Hindlimb muscle (tissue), 1 donor: ENCODE measurements around the gene C11orf86. TPM values are rescaled to one million over a fixed set of nuclear protein-coding genes. Genes with fewer than 3 reads are reported as not detected.
"Not testable (repeated sequence)": the region's sequence is repeated elsewhere in the genome, so short reads cannot be mapped to it uniquely, and the experiment has no call there.

Experiments used
- DNase-seq: peaks from one replicate; pipeline ENCODE4 v3.0.0-alpha.2; 2013
- polyA plus RNA-seq: library from polyadenylated mRNA; unstranded; fragments of 120-200 nt; gene quantifications from one replicate; pipeline ENCODE4 v1.2.1, GENCODE V29; 2013; ENCODE audit not compliant: insufficient read length

The C11orf86 gene
- polyA plus RNA-seq, 1 donor: not detected

DNA sequence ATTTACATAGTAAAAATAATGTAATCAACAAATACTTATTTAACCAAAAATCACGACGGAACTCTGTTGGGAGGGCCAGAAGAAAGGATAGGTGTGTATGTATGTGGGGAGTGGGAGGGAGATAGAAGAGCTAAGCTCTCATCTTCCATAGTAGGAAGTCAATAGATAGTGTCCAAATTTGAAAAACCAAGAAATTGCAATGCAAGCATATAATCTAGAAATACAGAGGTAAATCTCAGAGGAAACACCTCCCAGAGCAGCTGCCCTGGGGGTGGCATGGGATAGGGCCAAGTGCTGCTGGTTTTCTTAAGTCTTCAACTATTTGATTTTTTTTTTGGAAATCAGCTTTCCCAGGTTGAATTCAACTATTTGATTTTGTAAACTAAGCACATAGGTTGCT is 16.9 kb downstream of the C11orf86 start:
- no peak for DNase-seq

DNA sequence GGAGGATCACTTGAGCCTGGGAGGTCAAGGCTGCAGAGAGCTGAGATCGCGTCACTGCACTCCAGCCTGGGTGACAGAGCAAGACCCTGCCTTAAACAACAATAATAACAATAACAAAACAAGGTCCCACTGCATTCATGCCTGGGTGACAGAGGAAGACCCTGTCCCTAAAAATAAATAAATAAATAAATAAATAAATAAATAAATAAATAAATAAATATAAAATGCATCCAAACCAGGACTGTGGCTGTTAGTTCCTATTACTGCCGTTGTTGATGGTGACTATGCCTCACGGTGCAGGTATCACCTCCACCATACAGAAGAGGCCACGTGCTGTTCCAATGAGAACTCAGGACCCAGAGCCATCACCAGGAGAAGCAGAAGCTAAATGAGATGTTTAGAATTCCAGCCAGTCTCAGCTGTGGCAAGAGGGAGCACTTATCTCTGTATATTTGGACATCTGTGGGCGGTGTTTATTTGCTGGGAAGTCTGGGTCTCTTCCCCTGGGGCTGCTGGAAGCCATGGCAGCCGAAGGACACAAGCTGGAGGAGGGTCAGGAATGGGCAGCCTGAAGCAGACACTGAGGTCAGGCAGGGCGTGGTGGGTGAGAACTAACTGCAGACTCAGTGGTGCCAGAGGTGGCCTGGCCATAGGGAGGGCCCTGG is 21.6 kb downstream of the C11orf86 start:
- DNase-seq: no peak

DNA sequence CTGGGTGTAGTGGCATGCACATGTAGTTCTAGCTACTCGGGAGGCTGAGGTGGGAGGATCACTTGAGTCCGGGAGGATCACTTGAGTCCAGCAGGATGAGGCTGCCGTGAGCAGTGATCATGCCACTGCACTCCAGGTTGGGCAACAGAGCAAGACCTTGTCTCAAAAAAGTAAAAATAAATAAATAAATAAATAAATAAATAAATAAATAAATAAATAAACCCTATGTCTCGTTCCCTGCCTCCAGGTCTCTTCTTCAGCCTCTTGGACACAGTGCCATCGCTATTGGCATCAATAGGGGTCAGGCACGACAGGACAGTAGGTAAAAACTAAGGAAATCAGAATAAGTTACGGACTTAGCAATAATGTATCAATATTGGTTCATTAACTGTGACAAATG is 24.5 kb downstream of the C11orf86 start:
- DNase-seq: no peak

DNA sequence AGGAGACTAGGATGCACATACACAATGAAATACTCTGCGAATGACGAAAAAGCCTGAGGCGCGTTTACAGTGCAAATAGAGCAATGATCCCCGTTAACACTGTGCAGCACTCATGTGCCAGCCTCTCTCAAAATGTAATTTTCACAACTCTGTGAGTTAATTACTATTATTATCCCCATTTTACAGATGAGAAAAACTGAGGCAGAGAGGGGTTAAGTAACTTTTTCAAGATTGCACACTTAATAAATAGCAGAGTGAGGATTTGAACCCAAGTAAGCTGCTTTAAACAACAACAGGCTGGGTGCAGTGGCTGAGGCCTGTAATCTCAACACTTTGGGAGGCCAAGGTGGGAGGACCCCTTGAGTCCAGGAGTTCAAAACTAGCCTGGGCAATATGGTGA is 26.2 kb downstream of the C11orf86 start:
- DNase-seq: no peak

DNA sequence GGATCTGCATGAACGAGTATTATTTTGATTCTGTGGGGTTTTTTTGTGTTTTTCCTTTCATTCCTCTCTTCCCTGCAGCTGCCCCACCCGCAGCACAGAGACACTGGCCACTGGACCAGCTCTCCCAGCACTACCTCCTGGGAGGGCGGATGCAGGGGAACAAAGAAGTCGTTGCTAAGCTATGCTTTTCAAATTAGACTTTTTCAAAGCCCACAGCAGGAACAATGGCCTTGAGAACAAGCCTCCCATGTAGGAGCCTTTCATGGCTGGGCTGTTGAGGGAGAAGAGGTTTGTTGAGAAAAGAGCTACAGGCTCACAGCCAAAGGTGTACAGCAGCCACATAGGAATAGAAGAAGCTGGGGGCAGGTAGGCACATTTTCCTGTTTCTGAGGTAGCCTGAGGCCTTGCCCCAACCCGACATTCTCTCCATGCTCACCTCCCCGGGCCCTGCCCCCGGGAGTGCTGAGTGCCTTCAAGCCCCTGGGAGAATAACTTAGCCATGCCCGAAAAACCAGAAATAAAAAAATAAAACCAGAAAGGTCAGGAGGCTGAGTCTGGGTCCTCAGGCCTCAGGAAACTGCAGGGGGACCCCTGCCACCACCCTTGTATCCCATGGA is 27.3 kb downstream of the C11orf86 start:
- DNase-seq: no peak

DNA sequence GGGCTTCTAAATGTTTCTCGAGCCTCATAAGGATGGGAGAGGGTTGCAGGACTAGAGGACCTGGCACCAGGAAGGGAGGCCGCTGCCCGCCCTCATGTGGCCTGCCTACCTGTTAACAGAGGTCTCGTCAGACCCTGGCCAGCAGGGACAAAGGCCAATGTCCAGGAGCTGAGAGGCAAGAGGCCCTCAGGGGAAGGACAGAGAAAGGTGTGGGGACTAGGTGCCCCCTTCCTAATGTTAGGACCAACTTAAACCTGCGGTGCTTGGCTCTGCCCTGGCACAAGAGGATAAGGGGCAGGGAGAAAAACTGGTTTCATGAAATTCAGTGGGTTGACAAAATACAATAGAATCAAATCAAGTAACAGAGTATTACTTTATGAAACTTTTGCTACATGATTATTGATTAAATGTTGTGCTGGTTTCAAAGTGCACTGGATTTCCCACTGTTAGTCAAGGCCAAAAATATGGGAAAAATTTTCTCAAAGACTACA is 27.9 kb downstream of the C11orf86 start:
- no peak for DNase-seq

DNA sequence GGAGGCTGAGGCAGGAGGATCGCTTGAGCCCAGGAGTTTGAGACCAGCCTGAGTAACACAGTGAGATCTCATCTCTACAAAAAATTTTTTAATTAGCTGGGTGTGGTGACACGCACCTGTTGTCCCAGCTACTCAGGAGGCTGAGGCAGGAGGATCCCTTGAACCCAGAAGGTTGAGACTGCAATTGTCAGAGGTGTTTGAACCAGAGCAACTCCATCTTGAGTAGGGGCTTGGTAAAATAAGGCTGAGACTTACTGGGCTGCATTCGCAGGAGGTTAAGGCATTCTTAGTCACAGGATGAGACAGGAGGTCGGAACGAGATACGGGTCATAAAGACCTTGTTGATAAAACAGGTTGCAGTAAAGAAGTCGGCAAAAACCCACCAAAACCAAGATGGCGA is 30.1 kb downstream of the C11orf86 start:
- not testable (repeated sequence) for DNase-seq

DNA sequence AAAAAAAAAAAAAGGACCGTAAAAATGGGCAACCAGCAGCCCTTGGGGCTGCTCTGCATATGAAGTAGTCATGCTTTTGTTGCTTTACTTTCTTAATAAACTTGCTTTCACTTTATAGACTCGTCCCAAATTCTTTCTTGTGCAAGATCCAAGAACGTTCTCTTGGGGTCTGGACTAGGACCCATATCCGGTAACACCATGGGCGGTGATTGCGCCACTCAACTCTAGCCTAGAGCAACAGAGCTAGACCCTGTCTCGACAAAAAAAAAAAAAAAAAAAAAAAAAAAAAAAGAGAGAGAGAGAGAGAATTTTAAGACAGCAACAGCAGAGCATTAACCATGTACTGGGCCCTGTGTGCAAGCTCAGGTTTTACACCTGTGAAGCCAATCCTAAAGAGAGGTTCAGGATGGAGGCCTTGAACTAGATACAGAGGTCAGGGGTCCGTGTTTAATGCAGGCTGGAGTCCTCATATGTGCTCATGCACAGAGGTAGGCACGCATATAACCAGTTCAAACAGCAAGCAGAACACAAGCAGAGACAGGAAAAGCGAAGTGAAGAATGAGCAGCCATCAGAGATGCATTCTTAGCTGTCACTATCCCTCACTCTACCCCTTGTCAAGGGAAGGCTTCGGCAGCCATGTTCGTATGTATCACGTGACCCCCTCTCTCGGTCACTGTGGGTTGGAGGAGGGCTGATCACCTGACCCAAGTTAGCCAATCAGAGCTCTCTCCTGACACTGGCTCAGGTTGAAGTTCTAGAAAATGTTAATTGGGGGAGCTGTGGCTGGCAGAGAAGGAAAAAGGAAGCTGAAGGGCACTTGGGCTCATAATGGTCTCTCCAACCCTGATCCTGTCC is 31.2 kb downstream of the C11orf86 start:
- no peak for DNase-seq

DNA sequence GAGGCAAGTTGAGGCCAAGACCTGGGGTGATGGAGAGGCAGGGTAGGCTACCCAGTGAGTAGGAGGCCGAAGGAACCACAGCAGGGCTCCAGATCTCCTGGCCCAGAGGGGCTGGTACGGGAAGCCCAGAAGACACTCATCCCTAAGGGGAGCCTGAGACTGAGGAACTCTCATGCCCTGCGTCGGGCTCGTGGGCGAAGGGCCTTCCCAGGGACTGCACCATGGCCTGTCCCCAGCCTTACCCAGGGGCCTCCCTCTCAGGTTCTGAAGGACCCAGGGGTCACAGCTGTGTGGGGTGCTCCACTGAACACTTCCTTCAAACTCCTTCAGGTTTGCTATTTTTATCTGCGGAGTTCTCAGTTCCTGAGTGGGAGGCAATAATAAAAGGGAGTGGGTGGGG is 32.0 kb downstream of the C11orf86 start:
- no peak for DNase-seq

DNA sequence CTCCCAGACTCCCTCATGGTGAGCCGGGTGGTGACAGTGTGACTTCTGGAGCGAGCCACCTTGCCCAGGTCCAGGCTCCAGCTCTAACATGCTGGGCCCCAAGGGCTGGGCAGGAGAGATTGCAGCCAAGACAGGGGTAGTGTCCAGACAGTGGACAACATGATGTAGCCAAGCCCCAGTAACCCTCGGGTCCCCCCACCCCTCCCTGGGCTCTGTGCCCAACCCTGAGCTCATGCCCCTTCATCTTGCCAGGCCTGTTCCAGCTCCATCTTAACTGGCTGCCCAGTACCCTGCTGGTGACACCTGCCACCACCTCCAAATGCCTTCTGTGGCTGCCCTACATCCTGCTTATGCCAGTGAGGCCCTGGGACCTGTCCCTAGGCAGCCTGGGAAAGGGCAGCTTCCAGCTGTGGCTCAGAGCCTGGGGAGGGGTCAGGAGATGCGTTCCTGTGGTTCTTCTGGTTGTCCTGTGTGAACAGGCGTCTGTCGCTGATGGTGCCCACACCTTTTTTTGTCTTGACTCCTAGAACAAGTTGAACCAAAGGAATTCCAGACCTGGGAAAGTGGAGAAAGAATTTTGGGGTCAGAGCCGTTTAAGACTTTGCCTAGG is 35.3 kb downstream of the C11orf86 start:
- no peak for DNase-seq

DNA sequence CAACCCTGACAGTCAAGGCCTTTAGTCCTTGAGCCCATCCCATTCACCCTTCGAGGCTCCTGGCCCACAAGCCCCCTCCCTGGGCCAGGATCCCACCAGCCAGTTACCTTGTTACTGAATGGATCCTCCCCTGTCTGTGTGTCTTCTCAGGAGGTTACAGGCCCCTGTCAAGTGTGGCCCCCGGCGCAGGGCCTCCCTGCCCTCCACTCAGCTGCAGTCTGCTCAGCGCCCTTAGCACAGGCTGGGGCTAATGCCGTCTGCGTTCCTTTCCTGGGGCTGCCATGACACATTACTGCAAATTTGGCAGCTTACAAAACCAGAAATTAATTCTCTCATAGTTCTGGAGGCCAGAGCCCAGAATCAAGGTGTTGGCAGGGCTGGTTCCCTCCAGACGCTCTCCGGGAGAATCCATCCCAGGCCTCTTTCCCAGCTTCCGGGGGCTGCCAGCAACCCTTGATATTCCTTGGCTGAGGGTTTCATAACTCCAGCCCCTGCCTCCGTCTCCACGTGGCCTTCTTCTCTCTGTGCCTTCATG is 38.5 kb downstream of the C11orf86 start:
- no peak for DNase-seq

DNA sequence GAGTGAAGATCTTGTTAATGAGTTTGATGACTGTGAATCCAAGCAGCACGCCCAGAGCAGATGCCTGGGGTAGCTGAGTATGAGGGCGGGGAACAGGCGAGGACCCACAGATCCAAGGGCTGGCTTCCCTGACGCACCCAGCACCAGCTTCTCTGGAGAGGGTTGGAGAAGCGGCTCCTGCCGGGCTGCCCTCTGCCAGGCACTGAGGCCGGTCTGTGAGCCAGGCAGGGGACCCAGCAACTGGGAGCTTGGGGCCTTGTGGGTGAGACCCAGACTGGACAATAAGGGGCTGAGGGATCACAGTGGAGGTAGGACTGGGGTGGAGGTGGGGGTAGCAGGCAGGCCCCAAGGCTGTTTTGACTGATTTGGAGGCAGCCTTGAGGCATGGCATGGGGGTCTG is 39.2 kb downstream of the C11orf86 start:
- DNase-seq: no peak

DNA sequence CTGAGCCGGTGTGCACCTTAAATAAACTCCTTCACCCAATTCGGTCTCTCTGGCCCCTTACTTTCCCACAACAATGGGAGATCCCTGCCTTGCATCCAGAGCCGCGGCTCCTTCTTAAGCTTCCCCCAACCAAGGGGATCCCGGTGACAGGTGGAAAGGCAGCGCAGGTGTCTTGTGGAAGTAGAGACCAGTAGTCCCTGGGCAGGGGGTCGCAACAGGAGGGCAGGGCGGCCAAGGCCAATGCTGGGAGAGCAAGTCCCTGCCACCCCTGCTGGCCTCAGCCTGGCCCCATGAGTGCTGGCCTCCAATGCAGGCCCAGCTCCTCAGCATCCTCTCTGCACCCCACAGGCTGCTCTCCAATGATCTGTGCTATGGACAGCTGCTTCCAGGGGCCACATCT is 39.9 kb downstream of the C11orf86 start:
- no peak for DNase-seq

DNA sequence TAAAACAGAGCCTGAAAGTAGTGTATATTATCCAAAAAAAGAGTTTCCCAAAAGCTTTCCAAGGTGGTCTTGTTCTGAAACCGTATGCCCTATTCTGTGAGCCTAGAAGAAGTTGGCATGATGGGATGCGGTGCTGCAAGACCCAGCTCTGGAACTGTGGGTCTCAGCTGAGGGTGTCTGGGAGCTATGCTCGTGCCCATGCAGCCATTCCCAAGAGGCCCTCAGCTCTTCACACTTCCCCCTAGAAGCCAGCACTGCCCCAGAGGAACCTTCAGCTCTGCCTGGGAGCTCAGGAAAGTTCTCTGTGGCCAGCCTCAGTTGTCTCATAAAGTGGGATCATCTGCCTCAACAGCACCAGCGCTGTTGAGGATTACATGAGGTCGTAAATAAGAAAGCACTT is 41.4 kb downstream of the C11orf86 start:
- no peak for DNase-seq

DNA sequence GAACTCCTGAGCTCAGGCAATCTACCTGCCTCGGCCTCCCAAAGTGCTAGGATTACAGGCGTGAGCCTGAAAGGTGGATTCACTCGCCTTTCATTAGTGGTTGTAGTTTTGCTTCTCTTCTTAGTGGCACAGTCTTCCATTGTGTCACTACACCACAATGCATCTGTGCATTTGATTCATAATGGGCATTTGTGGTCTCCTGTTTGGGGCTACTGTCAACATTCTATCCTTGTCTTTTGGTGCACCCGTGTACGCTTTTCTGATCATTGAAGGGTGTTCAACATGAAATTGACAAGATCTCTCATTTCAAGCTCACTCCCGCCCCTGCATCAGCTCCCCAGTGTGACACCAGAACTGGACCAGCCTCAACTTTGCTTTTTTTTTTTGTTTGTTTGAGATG is 45.8 kb downstream of the C11orf86 start:
- DNase-seq: no peak

DNA sequence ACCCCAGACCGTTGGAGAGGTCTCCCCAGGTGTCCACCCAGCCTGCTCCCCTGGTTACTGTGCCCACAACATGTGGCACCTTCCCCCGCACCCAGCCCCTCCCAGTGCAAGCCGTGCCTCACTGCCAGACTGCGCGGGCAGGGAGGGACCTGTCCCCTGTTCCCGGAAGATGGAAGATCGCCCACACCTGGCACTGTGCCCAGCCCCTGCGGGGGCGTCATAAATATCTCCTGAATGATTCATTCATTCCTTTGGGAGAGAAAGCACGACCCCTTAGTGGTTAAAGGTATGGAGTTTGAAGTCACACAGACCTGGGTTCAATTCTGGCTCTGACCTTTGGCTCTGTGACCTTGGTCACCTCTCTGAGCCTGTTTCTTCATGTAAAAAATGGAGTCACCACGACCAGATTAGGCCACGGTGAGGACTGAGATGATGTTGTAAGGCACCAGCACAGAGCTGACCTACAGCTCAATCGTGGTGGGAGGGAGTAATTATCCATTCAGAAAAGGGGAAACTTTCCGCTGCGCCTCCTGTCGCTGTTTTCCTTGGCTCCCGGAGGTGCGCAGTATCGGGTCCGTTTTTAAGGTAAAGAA is 47.3 kb downstream of the C11orf86 start:
- no peak for DNase-seq

DNA sequence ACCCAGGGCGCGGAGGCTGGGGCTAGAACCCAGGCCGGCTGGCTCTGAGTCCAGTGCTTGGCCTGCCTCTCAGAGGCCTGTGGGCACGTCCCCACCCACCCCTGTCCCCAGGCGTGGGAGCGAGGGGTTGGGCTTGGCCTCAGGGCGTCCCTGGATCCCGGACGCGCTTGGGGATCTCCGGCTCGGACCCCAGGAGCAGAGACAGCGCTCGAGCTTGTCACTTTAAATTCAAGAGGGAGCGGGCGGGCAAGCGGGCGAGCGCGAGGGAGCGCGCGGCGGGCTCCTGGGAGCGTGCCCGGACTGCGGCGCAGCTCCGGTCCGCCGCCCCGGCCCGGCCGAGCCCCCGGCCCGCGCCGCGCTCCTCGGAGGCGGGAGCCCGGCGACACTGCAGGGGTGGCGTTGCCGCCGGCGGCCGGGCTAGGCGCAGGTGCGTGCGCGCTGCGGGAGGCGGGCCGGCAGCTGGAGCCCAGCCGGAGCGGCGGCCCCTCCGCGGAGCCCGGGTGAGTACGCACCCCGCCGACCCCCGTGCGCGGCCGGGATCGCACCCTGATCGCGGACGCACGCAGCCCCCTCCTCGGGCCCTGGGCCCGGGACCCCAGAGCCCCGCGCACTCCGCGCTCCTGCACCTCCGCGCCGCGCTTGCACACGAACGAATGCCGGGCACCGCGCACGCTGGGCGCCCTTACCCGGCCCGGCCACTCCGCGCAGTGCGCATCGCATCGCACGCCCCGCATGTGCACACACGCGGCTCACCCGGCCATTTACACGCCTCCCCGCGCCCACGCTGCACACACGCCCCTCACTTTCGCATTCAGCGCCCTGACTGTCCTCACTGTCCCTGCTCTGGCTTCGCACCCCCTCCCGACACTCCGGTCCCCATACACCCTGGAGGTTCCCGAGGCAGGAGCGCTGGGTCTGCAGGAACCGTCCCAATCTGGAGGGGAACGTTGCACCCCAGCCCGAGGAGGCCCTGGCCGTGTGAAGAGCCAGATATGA is 48.2 kb downstream of the C11orf86 start, which contains the start of gene SYT12:
Gene SYT12 (plus strand): TSS at position 174 of the 996 bp plus-strand sequence. CDS start 7,011 bp downstream, outside the sequence.
- no peak for DNase-seq

DNA sequence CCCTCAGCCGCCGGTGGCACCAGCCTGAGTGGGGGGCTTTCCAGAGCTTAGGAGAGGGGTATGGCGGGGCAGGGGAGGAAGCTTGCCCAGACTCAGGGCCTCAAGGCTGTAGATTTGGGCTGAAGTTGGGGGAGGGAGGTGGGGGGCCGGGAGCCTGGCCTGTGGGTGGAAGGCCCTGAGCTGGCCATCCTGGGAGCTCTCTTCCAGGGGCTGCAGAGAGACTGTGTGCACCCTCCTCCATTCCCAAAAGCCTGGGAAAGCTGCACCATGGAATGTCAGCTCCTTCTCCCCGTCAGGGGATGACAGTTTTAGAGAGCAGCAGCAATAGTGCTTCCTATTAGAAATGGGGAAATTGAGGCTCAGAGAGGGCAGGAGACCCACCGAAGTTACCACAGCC is 48.9 kb downstream of the C11orf86 start:
- no peak for DNase-seq

DNA sequence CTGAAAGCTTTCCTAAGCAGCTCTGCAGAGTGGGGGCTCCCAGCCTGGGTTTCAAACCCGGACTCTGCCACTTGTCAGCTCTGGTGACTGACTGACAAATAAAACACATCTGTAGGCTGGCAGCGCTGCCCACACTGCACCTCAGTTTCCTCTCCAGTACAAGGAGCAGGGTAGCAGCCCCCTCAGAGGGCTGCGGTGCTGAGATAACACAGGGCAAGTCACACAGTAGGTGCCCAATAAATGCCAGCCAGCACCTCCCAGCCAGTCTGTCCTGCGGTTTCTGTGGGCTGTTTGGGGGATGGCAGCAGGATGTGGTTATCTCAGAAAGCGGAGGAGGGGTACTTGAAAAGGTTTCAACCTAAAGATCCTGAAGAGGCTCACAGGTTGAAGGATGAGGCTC is 49.3 kb downstream of the C11orf86 start:
- no peak for DNase-seq

DNA sequence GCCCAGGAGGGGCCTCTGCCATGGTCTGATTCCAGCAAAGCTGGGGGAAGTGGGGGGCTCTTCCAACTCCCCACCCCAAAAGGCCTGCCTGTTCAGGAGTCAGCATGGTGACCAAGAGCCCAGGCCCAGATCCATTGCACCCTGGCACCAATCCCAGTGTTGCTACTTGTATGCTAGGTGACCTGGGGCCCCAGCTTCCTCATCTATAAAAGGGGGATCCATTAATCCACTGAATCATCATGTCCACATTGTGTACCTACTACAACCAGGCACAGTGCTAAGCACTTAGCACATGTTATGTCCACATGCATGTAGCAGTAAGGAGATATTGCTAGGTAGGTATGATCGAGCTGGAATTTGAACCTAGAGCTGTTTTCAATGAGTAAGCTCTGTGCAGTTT is 49.9 kb downstream of the C11orf86 start:
- no peak for DNase-seq

DNA sequence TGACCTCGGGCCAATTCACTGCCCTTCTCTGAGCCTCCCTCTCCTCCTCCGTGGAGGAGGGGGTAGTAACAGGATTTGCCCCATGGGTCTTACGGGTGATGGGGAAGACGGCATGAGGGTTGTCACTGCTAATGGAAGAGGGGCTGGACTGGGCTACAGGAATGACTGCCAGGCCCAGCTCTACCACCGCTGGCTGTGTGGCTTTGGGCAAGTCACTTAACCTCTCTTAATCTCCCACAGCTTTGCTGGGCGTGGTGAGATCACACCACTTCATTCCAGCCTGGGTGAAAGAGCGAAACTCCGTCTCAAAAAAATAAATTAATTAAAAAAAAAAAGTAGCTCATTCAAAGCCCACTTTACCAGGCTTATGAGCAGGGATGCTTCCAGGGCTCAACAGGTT is 50.6 kb downstream of the C11orf86 start:
- no peak for DNase-seq
